SKM-1 treated with dmso at 0.1 percent for 144 hours (cell line): Measurements from ENCODE around the gene B3GALT2.

ENCODE experiments used
- DNase-seq: peaks from one replicate; lab custom pipeline; 2025; ENCODE audit not compliant: unreplicated experiment; lab: John Stamatoyannopoulos, UW

B3GALT2 gene

DNA sequence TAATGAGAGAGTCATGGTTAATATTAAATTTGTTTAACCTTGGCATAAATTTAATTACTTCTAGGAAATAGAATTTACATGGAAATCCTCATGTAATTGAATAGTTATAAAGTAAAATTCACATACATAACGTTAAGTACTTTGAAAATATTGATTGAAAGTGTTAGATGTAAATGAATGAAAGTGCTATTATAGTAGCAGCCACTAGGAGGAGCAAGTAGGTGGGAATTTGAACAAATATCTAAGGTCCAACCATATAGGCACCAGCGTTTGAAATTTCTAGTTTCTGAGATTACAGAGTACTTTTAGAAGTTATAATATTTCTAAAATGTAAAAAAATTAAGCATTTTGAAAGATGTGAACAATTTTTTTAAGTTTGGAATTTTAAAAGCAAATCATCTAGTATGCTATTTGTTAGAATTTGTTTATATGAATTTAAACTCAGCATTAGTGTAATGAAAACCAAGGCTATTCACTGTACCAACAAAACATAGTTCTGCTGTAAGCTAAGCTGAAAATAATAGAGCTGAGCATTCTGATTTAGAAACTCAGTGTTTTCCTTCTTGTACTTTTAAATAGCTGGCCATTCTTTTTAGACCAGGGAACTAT lies 3.3 kb downstream of the B3GALT2 start:
- peak; percentile 75 for DNase-seq

DNA sequence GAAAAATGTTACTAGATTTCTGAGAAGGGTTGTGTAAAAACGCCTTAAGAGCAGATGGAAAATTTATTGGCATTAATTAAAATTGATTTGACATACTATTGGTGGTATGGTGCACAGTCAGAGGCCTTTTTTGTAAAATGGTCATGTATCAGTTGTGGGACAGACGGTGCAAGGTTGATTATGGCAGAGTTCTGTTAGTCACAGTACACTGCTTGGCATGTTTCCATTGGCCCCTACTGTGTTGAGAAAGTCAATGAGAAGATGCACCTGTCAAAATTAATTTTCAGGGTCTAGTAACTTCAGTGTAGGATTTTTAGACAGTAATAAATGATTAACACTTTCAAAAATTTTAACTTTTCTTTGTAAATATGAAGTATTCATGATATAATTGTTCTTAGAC lies 4.4 kb downstream of the B3GALT2 start:
- no peak for DNase-seq

GRCh38 chr1:193181536-193181935 lies 4.9 kb downstream of the B3GALT2 start:
- DNase-seq, result no peak

- DNase-seq, result no peak
Measured at GRCh38 chr1:193179094-193179493, 7.3 kb downstream of the B3GALT2 start.

GRCh38 chr1:193176788-193177187 lies 9.6 kb downstream of the B3GALT2 start:
- no peak for DNase-seq

DNA sequence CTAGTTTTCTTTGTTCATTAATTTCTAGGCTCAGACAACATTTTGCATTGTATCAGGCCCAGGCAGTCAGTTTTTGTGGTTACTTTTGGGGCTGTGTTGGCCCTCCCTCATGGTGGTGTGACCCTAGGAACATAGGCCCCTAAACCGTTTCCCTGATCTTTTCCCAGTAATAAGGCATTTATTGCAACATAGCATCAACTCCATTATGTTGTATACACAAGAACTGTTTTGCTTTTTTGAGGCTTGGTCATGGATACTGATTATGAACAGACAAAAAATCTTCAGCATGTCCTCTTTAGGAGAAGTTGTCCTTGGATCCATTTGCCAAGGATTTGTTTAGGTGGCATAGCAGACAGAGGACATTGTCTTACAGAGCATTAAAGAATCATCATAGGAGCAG lies 10.3 kb downstream of the B3GALT2 start:
- DNase-seq, result no peak

GRCh38 chr1:193157360-193157759 lies 29.1 kb downstream of the B3GALT2 start:
- no peak for DNase-seq

DNA sequence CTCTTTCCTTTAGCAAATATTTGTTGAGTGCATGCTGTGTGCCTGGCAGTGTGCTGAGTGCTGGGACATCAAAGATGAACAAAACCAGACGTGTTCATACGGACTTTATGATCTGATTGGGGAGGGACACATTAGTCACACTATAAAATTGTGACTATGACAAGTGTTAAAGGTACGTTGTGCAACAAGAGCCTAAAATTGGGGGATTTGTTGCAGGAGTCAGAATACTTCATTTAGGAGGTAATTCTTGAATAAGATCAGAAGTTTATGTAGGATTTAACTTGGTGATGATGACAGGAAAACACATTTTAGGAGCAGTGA lies 29.6 kb downstream of the B3GALT2 start:
- DNase-seq, result no peak

GRCh38 chr1:193156117-193156821 lies 30.1 kb downstream of the B3GALT2 start:
- DNase-seq, result no peak

DNA sequence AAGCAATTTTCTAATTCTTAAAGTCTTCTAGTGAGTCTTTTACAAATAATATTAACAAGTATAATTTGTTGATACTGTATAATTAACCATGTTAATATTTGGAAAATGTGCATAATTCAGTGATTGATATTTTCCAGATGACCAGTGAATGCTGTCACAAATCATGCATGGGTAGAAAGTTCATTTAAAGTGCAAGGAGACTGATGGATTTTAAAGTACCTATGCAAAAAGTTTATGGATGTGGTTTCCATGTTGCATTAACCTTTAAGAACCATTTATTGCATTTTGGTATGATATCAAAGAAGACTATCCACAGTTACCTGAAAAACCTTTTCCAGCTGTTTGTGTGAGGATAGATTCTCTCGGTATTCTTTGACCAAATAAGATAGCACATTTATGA lies 41.4 kb downstream of the B3GALT2 start:
- no peak for DNase-seq

DNA sequence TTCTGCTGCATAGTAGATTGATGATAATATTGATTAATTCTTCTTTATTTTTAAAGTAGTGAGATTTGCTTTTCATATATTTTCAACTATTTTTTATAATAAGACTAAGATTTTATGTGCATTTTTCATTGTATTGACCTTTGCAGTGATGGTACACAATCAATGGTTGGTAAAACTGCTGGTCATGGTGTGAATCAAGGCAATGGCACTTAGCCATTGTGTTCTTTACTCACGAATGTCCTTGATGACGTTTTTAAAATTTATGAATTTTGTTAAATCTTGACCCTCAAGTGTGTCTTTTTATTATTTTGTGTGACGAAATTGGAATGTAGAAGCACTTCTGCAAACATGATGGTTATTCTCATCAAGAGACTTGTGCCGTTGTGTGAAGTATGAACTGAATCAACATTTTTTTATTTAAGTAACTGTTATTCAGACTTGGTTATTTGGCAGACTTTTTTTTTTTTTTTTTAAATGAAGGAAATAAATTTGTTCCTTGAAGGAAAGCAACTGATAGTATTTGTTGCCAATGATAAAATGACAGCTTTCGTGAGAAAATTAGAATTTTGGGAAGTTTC lies 42.0 kb downstream of the B3GALT2 start:
- no peak for DNase-seq

- DNase-seq, result no peak
Measured at GRCh38 chr1:193143285-193143684, 43.1 kb downstream of the B3GALT2 start.

- DNase-seq, result no peak
Measured at GRCh38 chr1:193142409-193142808, 44.0 kb downstream of the B3GALT2 start.

DNA sequence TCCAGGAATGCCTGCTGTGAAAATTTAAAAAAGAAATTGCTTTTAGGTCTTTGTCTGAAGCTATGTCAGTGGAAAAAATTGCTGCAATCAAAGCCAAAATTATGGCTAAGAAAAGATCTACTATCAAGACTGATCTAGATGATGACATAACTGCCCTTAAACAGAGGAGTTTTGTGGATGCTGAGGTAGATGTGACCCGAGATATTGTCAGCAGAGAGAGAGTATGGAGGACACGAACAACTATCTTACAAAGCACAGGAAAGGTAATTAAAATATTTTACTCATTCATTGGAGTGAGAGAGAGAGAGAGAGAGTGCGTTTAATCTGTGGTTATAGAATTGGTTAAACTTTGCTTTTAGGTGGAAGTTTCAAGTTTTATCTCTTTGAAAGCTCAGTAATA lies 44.6 kb downstream of the B3GALT2 start:
- no peak for DNase-seq

- DNase-seq, result no peak
Measured at GRCh38 chr1:193140254-193140653, 46.2 kb downstream of the B3GALT2 start.

GRCh38 chr1:193131266-193131860 lies 55.0 kb downstream of the B3GALT2 start:
- no peak for DNase-seq
